HG03175 (cell line): Measurements from ENCODE around the gene E2F2.

Source experiments
- ATAC-seq: cut with Tn5 transposase; IDR thresholded peaks from one replicate; pipeline ENCODE4 v1.9.1; 2021; ENCODE audit warnings: mild to moderate bottlenecking, moderate library complexity; ENCODE audit not compliant: unreplicated experiment

The E2F2 gene

DNA sequence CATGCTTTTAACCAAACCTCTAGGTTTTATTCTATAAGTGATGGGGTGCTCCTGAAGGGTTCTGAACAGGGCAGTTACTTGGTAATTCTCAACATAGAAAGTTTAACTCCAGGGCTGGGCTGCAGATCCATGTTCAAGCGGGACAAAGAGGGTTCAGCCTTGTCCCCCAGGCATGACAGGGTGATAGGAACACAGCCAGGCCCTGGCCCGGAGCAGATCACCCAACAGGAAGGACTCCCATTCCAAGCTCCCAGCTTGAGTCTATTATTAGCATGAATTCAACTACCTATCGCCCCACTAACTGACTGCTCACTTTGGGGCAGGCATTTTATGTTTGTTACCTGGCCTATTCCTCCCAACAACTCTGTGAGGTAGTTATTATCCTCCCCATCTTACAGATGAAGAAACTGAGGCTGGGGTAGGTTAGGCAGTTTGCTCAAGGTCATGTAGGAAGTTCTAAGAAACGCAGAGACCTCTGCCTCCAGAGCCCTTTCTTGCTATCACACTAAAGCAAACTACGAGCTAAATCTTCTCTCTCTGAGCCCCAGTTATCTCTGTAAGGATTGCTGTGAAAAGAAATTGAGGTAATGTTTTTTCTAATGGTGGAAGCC lies 61.6 kb downstream of the E2F2 start:
- no peak for ATAC-seq

DNA sequence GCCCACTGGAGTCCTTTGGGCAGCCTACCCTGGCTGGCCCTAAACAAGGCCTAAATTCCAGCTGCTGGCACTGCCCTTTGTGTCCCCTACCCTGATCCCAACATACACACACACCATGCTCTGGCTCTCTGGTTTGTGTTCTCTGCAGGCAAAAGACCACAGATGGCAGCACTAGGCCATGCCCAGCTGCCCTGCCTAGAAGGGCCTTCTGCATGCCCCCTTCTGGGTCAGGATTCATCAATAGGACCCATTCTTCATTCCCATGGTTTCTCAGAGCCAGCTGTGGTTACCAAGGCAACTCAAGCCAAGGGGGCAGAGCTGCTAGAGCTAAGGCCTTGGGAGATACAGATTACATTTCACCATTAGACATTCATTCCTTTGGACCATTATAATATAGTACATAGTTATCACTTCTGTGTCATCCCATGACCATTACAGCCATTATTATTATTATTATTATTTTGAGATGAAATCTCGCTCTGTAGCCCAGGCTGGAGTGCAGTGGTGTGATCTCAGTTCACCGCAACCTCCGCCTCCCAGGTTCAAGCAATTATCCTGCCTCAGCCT lies 64.5 kb downstream of the E2F2 start:
- no peak for ATAC-seq

DNA sequence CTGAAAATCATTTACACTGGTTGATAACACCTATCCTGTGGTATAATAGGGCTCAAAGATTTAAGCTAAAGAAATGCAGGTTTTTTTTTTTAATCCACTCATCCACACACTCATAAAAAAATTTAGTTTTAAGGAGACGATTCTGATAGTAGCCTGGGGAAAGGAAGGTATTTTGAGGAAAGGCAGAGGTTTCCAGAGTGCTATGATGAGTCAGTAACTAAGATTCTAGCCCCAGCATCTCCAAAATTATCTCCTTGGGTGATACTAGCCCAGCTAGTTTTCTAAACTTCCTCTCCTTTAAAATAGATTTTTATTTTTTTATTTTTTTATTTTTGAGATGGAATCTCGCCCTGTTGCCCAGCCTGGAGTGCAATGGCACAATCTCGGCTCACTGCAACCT lies 67.7 kb downstream of the E2F2 start:
- no peak for ATAC-seq

DNA sequence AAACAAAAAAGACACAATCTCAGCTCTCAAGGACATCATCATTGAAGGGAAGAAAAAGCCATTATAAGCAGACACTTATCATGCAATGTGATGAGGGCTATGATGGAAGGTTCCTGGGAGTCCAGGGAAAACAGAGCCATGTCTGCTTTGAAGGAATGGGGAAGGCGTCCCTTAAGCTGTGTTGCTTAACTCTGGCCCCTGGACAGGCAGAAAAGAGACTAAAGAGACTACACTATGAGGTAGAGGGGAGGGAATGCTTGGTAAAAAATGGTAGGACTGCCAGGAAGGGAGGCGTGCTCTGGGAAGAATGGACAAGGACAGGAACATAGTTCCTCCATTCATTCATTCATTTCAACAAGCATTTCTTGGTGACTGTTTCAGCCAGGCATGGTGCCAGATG lies 68.3 kb downstream of the E2F2 start:
- no peak for ATAC-seq

DNA sequence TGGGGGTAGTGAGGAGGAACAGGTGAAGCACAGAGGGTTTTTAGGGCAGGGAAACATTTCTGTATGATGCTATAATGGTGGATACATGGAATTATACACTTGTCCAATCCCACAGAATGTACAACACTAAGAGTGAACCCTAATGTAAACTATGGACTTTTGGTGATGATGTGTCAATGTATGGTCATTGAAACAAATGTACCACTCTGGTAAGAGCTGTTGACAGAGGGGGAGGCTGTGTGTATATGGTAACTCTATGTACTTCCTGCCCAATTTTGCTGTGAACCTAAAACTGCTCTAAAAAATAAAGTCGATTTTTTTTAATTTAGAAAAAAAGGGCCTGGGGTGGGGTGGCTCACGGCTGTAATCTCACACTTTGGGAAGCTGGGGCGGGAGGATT lies 70.0 kb downstream of the E2F2 start:
- no peak for ATAC-seq

DNA sequence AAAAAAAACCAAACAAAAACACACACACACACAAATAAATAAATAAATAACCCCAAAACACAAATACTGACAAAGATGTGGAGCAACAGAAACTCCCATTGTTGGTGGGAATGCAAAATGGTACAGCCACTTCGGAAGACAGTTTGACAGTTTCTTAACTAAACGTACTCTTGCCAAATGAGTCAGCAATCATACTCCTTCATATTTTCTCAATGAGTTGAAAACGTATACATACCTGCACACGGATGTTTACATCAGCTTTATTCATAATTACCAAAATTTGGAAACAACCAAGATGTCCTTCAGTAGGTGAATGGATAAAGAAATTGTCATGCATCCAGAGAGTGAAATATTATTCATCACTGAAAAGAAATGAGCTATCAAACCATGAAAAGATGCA lies 70.5 kb downstream of the E2F2 start:
- ATAC-seq = no peak

DNA sequence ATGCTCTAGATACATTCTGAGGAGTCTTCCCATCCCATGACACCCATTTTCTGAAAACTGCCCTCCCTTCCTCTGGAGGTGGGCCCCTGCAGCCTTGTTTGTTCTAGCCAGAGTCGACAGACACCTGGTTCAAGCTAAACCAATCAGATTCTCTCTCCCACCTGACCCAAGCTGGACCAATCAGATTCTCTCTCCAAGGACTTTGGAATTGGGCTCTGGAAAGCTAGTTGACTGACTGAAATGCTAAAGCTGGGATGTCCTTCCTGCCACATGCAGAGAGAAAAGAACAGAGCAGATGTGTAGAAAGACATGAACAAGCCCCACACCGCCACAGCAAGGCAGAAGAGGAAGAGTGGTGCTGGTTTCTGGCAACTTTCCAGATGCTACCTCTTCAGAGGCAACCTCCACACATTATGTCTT lies 71.7 kb downstream of the E2F2 start:
- no peak for ATAC-seq
